NCI-H82 treated with DMSO at 0.1 percent for 48 hours (cell line): ENCODE measurements around the gene TUBA1C.

Experiments used
- DNase-seq: peaks from one replicate; lab custom pipeline; 2025; ENCODE audit not compliant: unreplicated experiment; lab: John Stamatoyannopoulos, UW

TUBA1C gene

GRCh38 chr12:49264873-49265792 lies at the start of gene TUBA1C:
Gene TUBA1C (plus strand): TSS chr12:49265082. CDS start chr12:49265182, 100 bp downstream.
- peak; percentile 68 for DNase-seq

- no peak for DNase-seq
Observed at GRCh38 chr12:49219417-49220026, 45.4 kb upstream of the TUBA1C start.

GRCh38 chr12:49220972-49221371 lies 43.9 kb upstream of the TUBA1C start:
- no peak for DNase-seq

GRCh38 chr12:49223122-49223521 lies 41.8 kb upstream of the TUBA1C start:
- DNase-seq = no peak

- DNase-seq = peak; percentile 100
Observed at GRCh38 chr12:49223590-49224369, 41.1 kb upstream of the TUBA1C start.

GRCh38 chr12:49225576-49226166 lies 39.2 kb upstream of the TUBA1C start:
- peak; percentile 69 for DNase-seq

- peak; percentile 95 for DNase-seq
Observed at GRCh38 chr12:49227713-49228112, 37.2 kb upstream of the TUBA1C start.

- DNase-seq = peak; percentile 15
Observed at GRCh38 chr12:49228653-49229052, 36.2 kb upstream of the TUBA1C start.

- no peak for DNase-seq
Observed at GRCh38 chr12:49230176-49230804, 34.6 kb upstream of the TUBA1C start.

- DNase-seq = no peak
Observed at GRCh38 chr12:49230805-49231194, 34.1 kb upstream of the TUBA1C start.

- peak; percentile 75 for DNase-seq
Observed at GRCh38 chr12:49231878-49232655, 32.8 kb upstream of the TUBA1C start.

GRCh38 chr12:49232940-49233841 lies 31.7 kb upstream of the TUBA1C start:
- peak; percentile 84 for DNase-seq

GRCh38 chr12:49233842-49234526 lies 30.9 kb upstream of the TUBA1C start:
- peak; percentile 51 for DNase-seq

GRCh38 chr12:49236423-49236822 lies 28.5 kb upstream of the TUBA1C start:
- DNase-seq = no peak

GRCh38 chr12:49243631-49244030 lies 21.3 kb upstream of the TUBA1C start:
- no peak for DNase-seq

- no peak for DNase-seq
Observed at GRCh38 chr12:49244176-49244575, 20.7 kb upstream of the TUBA1C start.

- DNase-seq = no peak
Observed at GRCh38 chr12:49251357-49251756, 13.5 kb upstream of the TUBA1C start.

- DNase-seq = no peak
Observed at GRCh38 chr12:49253033-49253623, 11.8 kb upstream of the TUBA1C start.
